Tibial nerve (tissue), 3 donors: ENCODE measurements around the gene CYTH3.
"Not testable (repeated sequence)": the region's sequence is repeated elsewhere in the genome, so short reads cannot be mapped to it uniquely, and the experiment has no call there.

ENCODE experiments used
- POLR2A ChIP-seq, 2 donors: fragments of 450-650 bp; IDR thresholded peaks; one replicate each; pipeline ENCODE4 v1.6.1; 2017; ENCODE audit warnings: antibody characterized with exemption in 2 of 2, mild to moderate bottlenecking in 2 of 2, moderate library complexity in 2 of 2
- TF ChIP-seq, protein P1 (sequence below), 5 experiments: fragments of 200-600 bp in 3 of 5; fragments of 450-650 bp in 2 of 5; sonication (generic) in 3 of 5; IDR thresholded peaks; one replicate each; pipeline ENCODE4 v1.5.1; 2016 to 2019; ENCODE audit warnings: antibody characterized with exemption in 5 of 5, mild to moderate bottlenecking in 3 of 5, moderate library complexity in 2 of 5

DNA sequence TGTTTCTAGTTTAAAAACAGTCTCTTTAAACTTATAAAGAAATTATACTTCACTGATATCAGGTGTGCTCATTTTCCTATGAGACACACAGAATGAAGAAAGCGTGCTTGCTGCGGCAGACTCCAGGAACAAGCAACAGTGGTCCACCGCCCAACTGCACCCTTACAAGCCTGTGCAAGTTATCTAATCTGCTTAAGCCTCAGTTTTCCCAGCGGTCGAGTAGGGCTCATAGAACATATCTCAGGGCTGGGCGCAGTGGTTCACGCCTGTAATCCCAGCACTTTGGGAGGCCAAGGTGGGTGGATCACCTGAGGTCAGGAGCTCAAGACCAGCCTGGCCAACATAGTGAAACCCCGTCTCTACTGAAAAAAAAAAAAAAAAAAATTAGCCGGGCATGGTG lies 43.1 kb downstream of the CYTH3 start:
- TF ChIP-seq, protein P1, sequence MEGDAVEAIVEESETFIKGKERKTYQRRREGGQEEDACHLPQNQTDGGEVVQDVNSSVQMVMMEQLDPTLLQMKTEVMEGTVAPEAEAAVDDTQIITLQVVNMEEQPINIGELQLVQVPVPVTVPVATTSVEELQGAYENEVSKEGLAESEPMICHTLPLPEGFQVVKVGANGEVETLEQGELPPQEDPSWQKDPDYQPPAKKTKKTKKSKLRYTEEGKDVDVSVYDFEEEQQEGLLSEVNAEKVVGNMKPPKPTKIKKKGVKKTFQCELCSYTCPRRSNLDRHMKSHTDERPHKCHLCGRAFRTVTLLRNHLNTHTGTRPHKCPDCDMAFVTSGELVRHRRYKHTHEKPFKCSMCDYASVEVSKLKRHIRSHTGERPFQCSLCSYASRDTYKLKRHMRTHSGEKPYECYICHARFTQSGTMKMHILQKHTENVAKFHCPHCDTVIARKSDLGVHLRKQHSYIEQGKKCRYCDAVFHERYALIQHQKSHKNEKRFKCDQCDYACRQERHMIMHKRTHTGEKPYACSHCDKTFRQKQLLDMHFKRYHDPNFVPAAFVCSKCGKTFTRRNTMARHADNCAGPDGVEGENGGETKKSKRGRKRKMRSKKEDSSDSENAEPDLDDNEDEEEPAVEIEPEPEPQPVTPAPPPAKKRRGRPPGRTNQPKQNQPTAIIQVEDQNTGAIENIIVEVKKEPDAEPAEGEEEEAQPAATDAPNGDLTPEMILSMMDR (IDR thresholded peaks at IDR 0.05), result not testable (repeated sequence)
- not testable (repeated sequence) for TF ChIP-seq POLR2A (IDR thresholded peaks at IDR 0.05)
